Loucy (cell line): ENCODE measurements around the gene ALDH1A2.

Experiments used
- H2AFZ ChIP-seq: fragments of 200-600 bp; sonication (generic); 2 replicates; pipeline ENCODE4 v1.6.0; 2016; ENCODE audit warnings: antibody characterized with exemption, mild to moderate bottlenecking, low read length, moderate library complexity
- H3F3A ChIP-seq: fragments of 200-600 bp; 2 replicates; pipeline ENCODE4 v1.6.0; 2016; ENCODE audit warnings: antibody characterized with exemption, low read depth, mild to moderate bottlenecking
- H3K27me3 ChIP-seq: fragments of 200-600 bp; sonication (generic); 2 replicates; pipeline ENCODE4 v1.6.1; 2014; ENCODE audit warnings: low read length, mild to moderate bottlenecking; ENCODE audit not compliant: insufficient read depth, poor library complexity, severe bottlenecking
- H3K36me3 ChIP-seq: fragments of 200-600 bp; sonication (generic); 2 replicates; pipeline ENCODE4 v1.6.1; 2016; ENCODE audit warnings: low read length; ENCODE audit not compliant: insufficient read depth
- H3K4me1 ChIP-seq: fragments of 200-600 bp; sonication (generic); 2 replicates; pipeline ENCODE4 v1.5.1; 2014; ENCODE audit warnings: low read length, mild to moderate bottlenecking; ENCODE audit not compliant: insufficient read depth, poor library complexity, severe bottlenecking
- H3K4me2 ChIP-seq: fragments of 200-600 bp; sonication (generic); 2 replicates; pipeline ENCODE4 v1.6.0; 2014; ENCODE audit warnings: antibody characterized with exemption, low read length, low read depth, mild to moderate bottlenecking; ENCODE audit not compliant: poor library complexity, severe bottlenecking
- H3K4me3 ChIP-seq: fragments of 200-600 bp; sonication (generic); 2 replicates; pipeline ENCODE4 v1.5.1; 2014; ENCODE audit warnings: low read length, mild to moderate bottlenecking, mixed read lengths; ENCODE audit not compliant: poor library complexity, severe bottlenecking
- H3K79me2 ChIP-seq: fragments of 200-600 bp; sonication (generic); 2 replicates; pipeline ENCODE4 v1.6.1; 2014; ENCODE audit warnings: low read length; ENCODE audit not compliant: insufficient read depth
- H3K9ac ChIP-seq: fragments of 200-600 bp; sonication (generic); 2 replicates; pipeline ENCODE4 v1.6.0; 2014; ENCODE audit warnings: mild to moderate bottlenecking, low read depth, low read length, moderate library complexity; ENCODE audit not compliant: poor library complexity, severe bottlenecking
- H3K9me2 ChIP-seq: fragments of 200-600 bp; sonication (generic); replicated peaks from 2 replicates; pipeline ENCODE4 v1.6.1; 2016; ENCODE audit warnings: low read depth, low read length, mixed read lengths
- H3K9me3 ChIP-seq: fragments of 200-600 bp; sonication (generic); 2 replicates; pipeline ENCODE4 v1.6.1; 2014; ENCODE audit warnings: mild to moderate bottlenecking, antibody characterized with exemption, low read length, low read depth; ENCODE audit not compliant: insufficient read depth
- H4K20me1 ChIP-seq: fragments of 200-600 bp; sonication (generic); 2 replicates; pipeline ENCODE4 v1.6.0; 2014; ENCODE audit warnings: antibody characterized with exemption, low read length, mild to moderate bottlenecking; ENCODE audit not compliant: insufficient read depth, poor library complexity, severe bottlenecking
- CTCF ChIP-seq: fragments of 200-600 bp; sonication (generic); conservative IDR thresholded peaks from 2 replicates; pipeline ENCODE4 v1.5.1; 2014; ENCODE audit warnings: mild to moderate bottlenecking, antibody characterized with exemption, low read length
- EZH2phosphoT487 ChIP-seq: fragments of 200-600 bp; IDR thresholded peaks from 2 replicates; pipeline ENCODE4 v1.6.1; 2018; ENCODE audit warnings: antibody characterized with exemption, mild to moderate bottlenecking, moderate library complexity, borderline replicate concordance

The ALDH1A2 gene

GRCh38 chr15:58111718-58112104 is 46.2 kb upstream of the ALDH1A2 start:
- no peaks in the 10 kb centered on the region for H3K9me2 ChIP-seq
- no peaks in the 10 kb centered on the region for H4K20me1 ChIP-seq
- H3K79me2 ChIP-seq = no peaks in the 10 kb centered on the region
- no peak overlapping the region for H2AFZ ChIP-seq
- H3K4me2 ChIP-seq = no peak overlapping the region
- H3K4me3 ChIP-seq = no peak overlapping the region
- H3K36me3 ChIP-seq = no peaks in the 10 kb centered on the region
- peaks cover 11% of the 10 kb centered on the region for H3K27me3 ChIP-seq
- no peak overlapping the region for H3K9ac ChIP-seq
- H3F3A ChIP-seq = no peaks in the 10 kb centered on the region
- H3K9me3 ChIP-seq = no peaks in the 10 kb centered on the region
- TF ChIP-seq CTCF (no peak), EZH2phosphoT487 (no peak)
- H3K4me1 ChIP-seq = no peaks in the 10 kb centered on the region

GRCh38 chr15:58110999-58111717 is 45.6 kb upstream of the ALDH1A2 start:
- Histone ChIP-seq H3K36me3 (no peaks in the 10 kb centered on the region), H3K9ac (no peak overlapping the region), H3K4me1 (no peaks in the 10 kb centered on the region), H4K20me1 (no peaks in the 10 kb centered on the region), H2AFZ (no peak overlapping the region), H3F3A (no peaks in the 10 kb centered on the region), H3K4me2 (no peak overlapping the region), H3K4me3 (no peak overlapping the region), H3K9me2 (no peaks in the 10 kb centered on the region), H3K27me3 (peaks cover 11% of the 10 kb centered on the region), H3K9me3 (no peaks in the 10 kb centered on the region), H3K79me2 (no peaks in the 10 kb centered on the region)
- TF ChIP-seq EZH2phosphoT487 (no peak), CTCF (no peak)

- Histone ChIP-seq H3F3A (no peaks in the 10 kb centered on the region), H3K36me3 (no peaks in the 10 kb centered on the region), H3K9me2 (no peaks in the 10 kb centered on the region), H3K4me1 (no peaks in the 10 kb centered on the region), H2AFZ (no peak overlapping the region), H3K4me3 (no peak overlapping the region), H4K20me1 (no peaks in the 10 kb centered on the region), H3K27me3 (peaks cover 11% of the 10 kb centered on the region), H3K9me3 (no peaks in the 10 kb centered on the region), H3K9ac (no peak overlapping the region), H3K4me2 (no peak overlapping the region), H3K79me2 (no peaks in the 10 kb centered on the region)
- TF ChIP-seq EZH2phosphoT487 (no peak), CTCF (no peak)
Observed at GRCh38 chr15:58109419-58109818, 43.9 kb upstream of the ALDH1A2 start.
